PC-3 (cell line): ENCODE results near the gene PPM1E.

Experiments
- EZH2 ChIP-seq: fragments of 300-600 bp; sonication (generic); IDR thresholded peaks from one replicate; pipeline ENCODE4 v1.6.1; 2017; ENCODE audit warnings: antibody characterized with exemption, mild to moderate bottlenecking, low read length; ENCODE audit not compliant: unreplicated experiment
- EZH2phosphoT487 ChIP-seq: fragments of 300-600 bp; sonication (generic); IDR thresholded peaks from 2 replicates; pipeline ENCODE4 v1.6.1; 2018; ENCODE audit warnings: mild to moderate bottlenecking, antibody characterized with exemption, low read length, borderline replicate concordance
- TF ChIP-seq, protein P1 (sequence below): fragments of 300-600 bp; sonication (generic); conservative IDR thresholded peaks from 2 replicates; pipeline ENCODE4 v1.5.1; 2017; ENCODE audit warnings: antibody characterized with exemption, low read depth, mild to moderate bottlenecking, low read length

DNA sequence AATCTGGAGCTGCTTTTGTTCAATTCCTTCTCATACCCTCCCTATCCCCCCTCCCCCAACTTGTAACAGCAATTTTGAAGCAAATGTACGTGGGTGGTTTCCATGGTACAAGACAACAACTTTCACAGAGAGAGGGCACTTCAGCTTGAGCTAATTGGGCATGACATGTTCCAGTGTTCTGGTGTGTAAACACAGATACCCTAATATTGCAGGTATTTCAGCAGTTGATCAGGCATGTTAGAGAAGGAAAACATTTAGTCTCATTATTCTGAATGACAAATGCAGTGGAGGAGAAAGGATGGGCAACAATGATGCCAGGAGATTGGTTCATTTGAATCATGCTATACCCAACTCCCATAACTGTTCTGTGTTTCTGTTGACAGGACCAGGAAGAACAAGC is 213.5 kb downstream of the PPM1E start:
- TF ChIP-seq, protein P1, sequence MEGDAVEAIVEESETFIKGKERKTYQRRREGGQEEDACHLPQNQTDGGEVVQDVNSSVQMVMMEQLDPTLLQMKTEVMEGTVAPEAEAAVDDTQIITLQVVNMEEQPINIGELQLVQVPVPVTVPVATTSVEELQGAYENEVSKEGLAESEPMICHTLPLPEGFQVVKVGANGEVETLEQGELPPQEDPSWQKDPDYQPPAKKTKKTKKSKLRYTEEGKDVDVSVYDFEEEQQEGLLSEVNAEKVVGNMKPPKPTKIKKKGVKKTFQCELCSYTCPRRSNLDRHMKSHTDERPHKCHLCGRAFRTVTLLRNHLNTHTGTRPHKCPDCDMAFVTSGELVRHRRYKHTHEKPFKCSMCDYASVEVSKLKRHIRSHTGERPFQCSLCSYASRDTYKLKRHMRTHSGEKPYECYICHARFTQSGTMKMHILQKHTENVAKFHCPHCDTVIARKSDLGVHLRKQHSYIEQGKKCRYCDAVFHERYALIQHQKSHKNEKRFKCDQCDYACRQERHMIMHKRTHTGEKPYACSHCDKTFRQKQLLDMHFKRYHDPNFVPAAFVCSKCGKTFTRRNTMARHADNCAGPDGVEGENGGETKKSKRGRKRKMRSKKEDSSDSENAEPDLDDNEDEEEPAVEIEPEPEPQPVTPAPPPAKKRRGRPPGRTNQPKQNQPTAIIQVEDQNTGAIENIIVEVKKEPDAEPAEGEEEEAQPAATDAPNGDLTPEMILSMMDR: no peak
- no peak for TF ChIP-seq EZH2
- TF ChIP-seq EZH2phosphoT487: no peak
